Body of pancreas (tissue), 4 donors: ENCODE data around the gene CCDC13.

Experiments used
- CTCF ChIP-seq, 7 experiments: fragments of 450-650 bp in 4 of 7; fragments of 200-600 bp in 3 of 7; sonication (generic) in 3 of 7; IDR thresholded peaks; one replicate each; pipeline ENCODE4 v1.5.1; 2016 to 2019; ENCODE audit warnings: antibody characterized with exemption in 7 of 7
- POLR2A ChIP-seq, 3 donors: fragments of 450-650 bp; IDR thresholded peaks; one replicate each; pipeline ENCODE4 v1.6.1; 2016; ENCODE audit warnings: antibody characterized with exemption in 3 of 3, mild to moderate bottlenecking in 2 of 3

GRCh38 chr3:42772670-42773408 lies at the start of gene CCDC13:
- TF ChIP-seq POLR2A (IDR thresholded peaks at IDR 0.05), result peak in 2 of 3 donors; percentile 44 to 57
- TF ChIP-seq CTCF (IDR thresholded peaks at IDR 0.05), result no peak
